ENCODE measurements around the gene IGDCC3.
"Not testable (repeated sequence)": the region's sequence is repeated elsewhere in the genome, so short reads cannot be mapped to it uniquely, and the experiment has no call there.

Gene IGDCC3

GRCh38 chr15:65369212-65369547 is 8.6 kb downstream of the IGDCC3 start:
- no peak for DNase-seq (ENCODE audit: low spot score)

GRCh38 chr15:65368302-65369211 is 9.2 kb downstream of the IGDCC3 start:
- DNase-seq (ENCODE audit: low spot score): no peak

- DNase-seq (ENCODE audit: low spot score): no peak
Observed at GRCh38 chr15:65366122-65366892, 11.5 kb downstream of the IGDCC3 start.

- DNase-seq (ENCODE audit: low spot score): no peak
Observed at GRCh38 chr15:65365229-65365628, 12.6 kb downstream of the IGDCC3 start.

- DNase-seq (ENCODE audit: low spot score): no peak
Observed at GRCh38 chr15:65363766-65364165, 14.0 kb downstream of the IGDCC3 start.

GRCh38 chr15:65363306-65363705 is 14.5 kb downstream of the IGDCC3 start:
- no peak for DNase-seq (ENCODE audit: low spot score)

GRCh38 chr15:65362491-65362890 is 15.3 kb downstream of the IGDCC3 start:
- DNase-seq (ENCODE audit: low spot score): no peak

GRCh38 chr15:65361708-65362459 is 15.9 kb downstream of the IGDCC3 start:
- DNase-seq (ENCODE audit: low spot score): no peak

- no peak for DNase-seq (ENCODE audit: low spot score)
Observed at GRCh38 chr15:65360506-65360905, 17.3 kb downstream of the IGDCC3 start.

GRCh38 chr15:65355988-65356353 is 21.8 kb downstream of the IGDCC3 start:
- DNase-seq (ENCODE audit: low spot score): no peak

GRCh38 chr15:65355173-65355987 is 22.4 kb downstream of the IGDCC3 start:
- no peak for DNase-seq (ENCODE audit: low spot score)

- DNase-seq (ENCODE audit: low spot score): no peak
Observed at GRCh38 chr15:65354835-65355172, 23.0 kb downstream of the IGDCC3 start.

- DNase-seq (ENCODE audit: low spot score): not testable (repeated sequence)
Observed at GRCh38 chr15:65351972-65352371, 25.8 kb downstream of the IGDCC3 start.

- DNase-seq (ENCODE audit: low spot score): no peak
Observed at GRCh38 chr15:65349338-65349737, 28.5 kb downstream of the IGDCC3 start.

- not testable (repeated sequence) for DNase-seq (ENCODE audit: low spot score)
Observed at GRCh38 chr15:65347756-65348155, 30.0 kb downstream of the IGDCC3 start.

GRCh38 chr15:65346856-65347598 is 30.8 kb downstream of the IGDCC3 start:
- no peak for DNase-seq (ENCODE audit: low spot score)

- no peak for DNase-seq (ENCODE audit: low spot score)
Observed at GRCh38 chr15:65344914-65345275, 32.9 kb downstream of the IGDCC3 start.

- DNase-seq (ENCODE audit: low spot score): no peak
Observed at GRCh38 chr15:65344214-65344913, 33.4 kb downstream of the IGDCC3 start.

- DNase-seq (ENCODE audit: low spot score): no peak
Observed at GRCh38 chr15:65343374-65343981, 34.3 kb downstream of the IGDCC3 start.

GRCh38 chr15:65342493-65342892 is 35.3 kb downstream of the IGDCC3 start:
- DNase-seq (ENCODE audit: low spot score): no peak

Measured in activated CD4-positive, alpha-beta T cell treated with anti-CD3 and anti-CD28 coated beads, Interleukin-2, Interleukin-4, amounts not matched to agents 100 ng/mL and 50 ng/mL, durations not matched to agents 16 hours and 8 hours (primary cell).